ENCODE measurements around the gene CHD5. TPM values are rescaled to one million over a fixed set of nuclear protein-coding genes. Genes with fewer than 3 reads are reported as not detected.

The CHD5 gene
- total RNA-seq, 1 experiment from 2014 or later = 1.6 TPM

GRCh38 chr1:6202256-6202655 is 22.1 kb upstream of the CHD5 start:
- H2BK5ac ChIP-seq (ENCODE audit: insufficient read length, low read length) = no peak overlapping the region
- H3K27ac ChIP-seq (ENCODE audit: insufficient read length, low read depth, low read length) = no peak overlapping the region
- H3K27me3 ChIP-seq (ENCODE audit: insufficient read depth, low read length) = no peaks in the 10 kb centered on the region; the same call in 1 of the 2 replicates
- no peak overlapping the region for H2BK20ac ChIP-seq (ENCODE audit: low read depth, low read length, poor library complexity, severe bottlenecking)
- peaks cover 4% of the 10 kb centered on the region; the same call in 1 of the 2 replicates for H3K4me1 ChIP-seq (ENCODE audit: insufficient read depth, low read length)
- no peak overlapping the region for H4K5ac ChIP-seq (ENCODE audit: insufficient read length, low read depth, low read length)
- no peaks in the 10 kb centered on the region for H3K79me1 ChIP-seq (ENCODE audit: insufficient read depth, low read depth, low read length, poor library complexity, severe bottlenecking)
- H3K4ac ChIP-seq (ENCODE audit: low read depth, low read length) = no peak overlapping the region
- no peak overlapping the region for H4K8ac ChIP-seq (replicated peaks; ENCODE audit: insufficient read length, low read depth, low read length)
- WGBS (ENCODE audit: extremely low coverage, insufficient read length, low lambda C conversion rate) = no CpG with 5 or more reads among the region's 7 CpGs
- H2BK120ac ChIP-seq (ENCODE audit: low read depth, low read length, poor library complexity, severe bottlenecking) = no peak overlapping the region
- no peak overlapping the region for H3K56ac ChIP-seq (ENCODE audit: insufficient read length, low read depth, low read length)
- H3K27me3 Mint-ChIP-seq (ENCODE audit: low read depth) = peaks cover 16% of the 10 kb centered on the region
- H3K18ac ChIP-seq (ENCODE audit: insufficient read length, low read depth, low read length) = no peak overlapping the region
- H3K23me2 ChIP-seq (ENCODE audit: insufficient read length, low read depth, low read length, poor library complexity, severe bottlenecking) = peaks cover 24% of the 10 kb centered on the region
- no peak overlapping the region for H3T11ph ChIP-seq (ENCODE audit: low read length)
- H3K14ac ChIP-seq (ENCODE audit: insufficient read depth, low read length) = no peak overlapping the region
- H3K4me2 ChIP-seq (ENCODE audit: insufficient read depth, insufficient read length, low read length) = no peak overlapping the region
- peaks cover 29 to 39% of the 10 kb centered on the region in 2 experiments for H3K4me1 Mint-ChIP-seq
- peaks cover 21% of the 10 kb centered on the region; the same call in 1 of the 2 replicates for H3K79me2 ChIP-seq (ENCODE audit: insufficient read depth, low read length)
- no peaks in the 10 kb centered on the region for H3K9me3 ChIP-seq (ENCODE audit: control insufficient read depth, low read depth, low read length)
- TF ChIP-seq, protein P1, sequence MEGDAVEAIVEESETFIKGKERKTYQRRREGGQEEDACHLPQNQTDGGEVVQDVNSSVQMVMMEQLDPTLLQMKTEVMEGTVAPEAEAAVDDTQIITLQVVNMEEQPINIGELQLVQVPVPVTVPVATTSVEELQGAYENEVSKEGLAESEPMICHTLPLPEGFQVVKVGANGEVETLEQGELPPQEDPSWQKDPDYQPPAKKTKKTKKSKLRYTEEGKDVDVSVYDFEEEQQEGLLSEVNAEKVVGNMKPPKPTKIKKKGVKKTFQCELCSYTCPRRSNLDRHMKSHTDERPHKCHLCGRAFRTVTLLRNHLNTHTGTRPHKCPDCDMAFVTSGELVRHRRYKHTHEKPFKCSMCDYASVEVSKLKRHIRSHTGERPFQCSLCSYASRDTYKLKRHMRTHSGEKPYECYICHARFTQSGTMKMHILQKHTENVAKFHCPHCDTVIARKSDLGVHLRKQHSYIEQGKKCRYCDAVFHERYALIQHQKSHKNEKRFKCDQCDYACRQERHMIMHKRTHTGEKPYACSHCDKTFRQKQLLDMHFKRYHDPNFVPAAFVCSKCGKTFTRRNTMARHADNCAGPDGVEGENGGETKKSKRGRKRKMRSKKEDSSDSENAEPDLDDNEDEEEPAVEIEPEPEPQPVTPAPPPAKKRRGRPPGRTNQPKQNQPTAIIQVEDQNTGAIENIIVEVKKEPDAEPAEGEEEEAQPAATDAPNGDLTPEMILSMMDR (conservative IDR thresholded peaks at IDR 0.05) = no peak
- H3K36me3 Mint-ChIP-seq (ENCODE audit: insufficient read depth in 1 of 3, low read depth in 3 of 3) = peaks cover 16 to 17% (median 16%) of the 10 kb centered on the region in 3 experiments
- no peak overlapping the region for H3K23ac ChIP-seq (ENCODE audit: insufficient read length, low read depth, low read length)
- DNase-seq = no peak
- no peak overlapping the region for H3K27ac Mint-ChIP-seq
- H2BK15ac ChIP-seq (ENCODE audit: low read depth, low read length) = no peak overlapping the region
- no peak overlapping the region for H3K9ac ChIP-seq (ENCODE audit: extremely low read depth, insufficient read length, low read length)
- no peak overlapping the region for H4K91ac ChIP-seq (ENCODE audit: insufficient read length, low read depth, low read length)
- no peak overlapping the region for H2AK5ac ChIP-seq (ENCODE audit: insufficient read length, low read length)
- H3K9me3 Mint-ChIP-seq = no peaks in the 10 kb centered on the region
- no peak overlapping the region for H2BK12ac ChIP-seq (ENCODE audit: insufficient read length, low read depth, low read length)
- no peaks in the 10 kb centered on the region for H4K20me1 ChIP-seq (ENCODE audit: control insufficient read depth, insufficient read depth, insufficient read length)
- H3K4me3 Mint-ChIP-seq = no peak overlapping the region
- H2AFZ ChIP-seq (ENCODE audit: low read length) = no peak overlapping the region
